ENCODE data around the gene PRF1. TPM values are rescaled to one million over a fixed set of nuclear protein-coding genes. Genes with fewer than 3 reads are reported as not detected.

PRF1 gene
- total RNA-seq, 1 experiment from 2014 or later, result 6.4 TPM

GRCh38 chr10:70584366-70584765 is 18.2 kb downstream of the PRF1 start (continued):
- TF ChIP-seq YY1 (IDR thresholded peaks at IDR 0.05; ENCODE audit: extremely low read depth, insufficient replicate concordance, low read depth, low read length), result no peak
- no peak for TF ChIP-seq SRF (IDR thresholded peaks at IDR 0.05; ENCODE audit: low read depth)
- no peak for TF ChIP-seq SP1 (IDR thresholded peaks at IDR 0.05; ENCODE audit: low read depth)
- TF ChIP-seq MAX (IDR thresholded peaks at IDR 0.05), result no peak
- no peak for TF ChIP-seq TCF7L2 (IDR thresholded peaks at IDR 0.05; ENCODE audit: borderline replicate concordance, extremely low read depth, insufficient read depth, insufficient read length)
- no peak for TF ChIP-seq ZNF274 (IDR thresholded peaks at IDR 0.05; ENCODE audit: low read depth, low read length)
- no peak for TF ChIP-seq POLR2A (IDR thresholded peaks at IDR 0.05; ENCODE audit: borderline replicate concordance, extremely low read depth, insufficient read depth, insufficient read length)
- TF ChIP-seq ELF1 (IDR thresholded peaks at IDR 0.05; ENCODE audit: borderline replicate concordance, low read depth), result no peak
- no peak for TF ChIP-seq EGR1 (IDR thresholded peaks at IDR 0.05; ENCODE audit: low read depth)
- no peak for TF ChIP-seq ATF3 (IDR thresholded peaks at IDR 0.05)
- no peak for TF ChIP-seq ZFX (IDR thresholded peaks at IDR 0.05)
- TF ChIP-seq CTCF (IDR thresholded peaks at IDR 0.05 in 2 of 3, conservative IDR thresholded peaks at IDR 0.05 in 1 of 3; ENCODE audit: borderline replicate concordance in 1 of 3, insufficient read depth in 1 of 3, low read depth in 2 of 3, low read length in 2 of 3), result no peak
- no peak for TF ChIP-seq CBX3 (IDR thresholded peaks at IDR 0.05; ENCODE audit: low read depth)

GRCh38 chr10:70583669-70584037 is 18.9 kb downstream of the PRF1 start:
- Histone ChIP-seq H3K79me2 (ENCODE audit: insufficient read depth, low read length) (no peaks in the 10 kb centered on the region), H3K4me1 (ENCODE audit: control insufficient read depth in 1 of 2, insufficient read depth in 2 of 2, low read length in 2 of 2) (peaks cover 61 to 96% of the 10 kb centered on the region in 2 experiments), H3K9me3 (ENCODE audit: control insufficient read depth in 1 of 2, insufficient read depth in 1 of 2, low read depth in 1 of 2, low read length in 2 of 2) (no peaks in the 10 kb centered on the region), H3K4me2 (ENCODE audit: low read length) (no peak overlapping the region), H3K27me3 (ENCODE audit: insufficient read depth, low read length) (no peaks in the 10 kb centered on the region), H3K9me2 (ENCODE audit: insufficient read depth) (no peaks in the 10 kb centered on the region), H2AFZ (ENCODE audit: low read depth, low read length, poor library complexity, severe bottlenecking) (no peak overlapping the region), H3K36me3 (ENCODE audit: control insufficient read depth in 1 of 2, insufficient read depth in 2 of 2, low read length in 2 of 2) (no peaks in the 10 kb centered on the region), H4K20me1 (ENCODE audit: insufficient read depth) (no peaks in the 10 kb centered on the region), H3K27ac (ENCODE audit: low read depth, low read length) (peak overlapping the region; percentile 5; the same call in 1 of the 2 replicates), H3K4me3 (replicated peaks in 1 of 2; ENCODE audit: low read depth in 1 of 2, low read length in 2 of 2) (no peak overlapping the region), H3K9ac (ENCODE audit: low read length) (peak overlapping the region; percentile 10; the same call in 1 of the 2 replicates)
- RAD21 ChIA-PET (ENCODE audit: low non-redundant PET in 1 of 2, low total read pairs in 2 of 2, uncharacterized antibody in 2 of 2, unreplicated experiment in 2 of 2), result no interaction called here
- no peak for TF ChIP-seq CBX3 (IDR thresholded peaks at IDR 0.05; ENCODE audit: low read depth)
- TF ChIP-seq CEBPB (IDR thresholded peaks at IDR 0.05; ENCODE audit: low read depth), result no peak
- no peak for TF ChIP-seq FOSL1 (IDR thresholded peaks at IDR 0.05; ENCODE audit: low read depth)
- TF ChIP-seq SRF (IDR thresholded peaks at IDR 0.05; ENCODE audit: low read depth), result no peak
- TF ChIP-seq YY1 (IDR thresholded peaks at IDR 0.05; ENCODE audit: extremely low read depth, insufficient replicate concordance, low read depth, low read length), result no peak
- TF ChIP-seq ELF1 (IDR thresholded peaks at IDR 0.05; ENCODE audit: borderline replicate concordance, low read depth), result no peak
- TF ChIP-seq SIN3A (IDR thresholded peaks at IDR 0.05; ENCODE audit: low read depth), result no peak
- TF ChIP-seq ZFX (IDR thresholded peaks at IDR 0.05), result no peak
- TF ChIP-seq REST (IDR thresholded peaks at IDR 0.05; ENCODE audit: low read depth), result no peak
- TF ChIP-seq CTCF (IDR thresholded peaks at IDR 0.05 in 2 of 3, conservative IDR thresholded peaks at IDR 0.05 in 1 of 3; ENCODE audit: borderline replicate concordance in 1 of 3, insufficient read depth in 1 of 3, low read depth in 2 of 3, low read length in 2 of 3), result no peak
- no peak for TF ChIP-seq ZNF274 (IDR thresholded peaks at IDR 0.05; ENCODE audit: low read depth, low read length)
- intact Hi-C loops (cut with micrococcal nuclease), result no loop called here
- no TSS peak for BruUV-seq (replicated peaks)
- DNase-seq (ENCODE audit: low read depth, low spot score) (no peak), ATAC-seq (no peak)
- POLR2A ChIA-PET, result interaction anchor here (2.1 kb wide), 1 partner anchor 12 kb away, joined by 5 read pairs; no protein-coding TSS in a partner anchor
- CTCF ChIA-PET, result interaction anchor here (2.7 kb wide), 1 partner anchor 25 kb away, joined by 6 read pairs; no protein-coding TSS in a partner anchor
